Measurements from ENCODE around the gene ZNF568.
A peak's percentile ranks its signal among the peaks of the same experiment; 100 is the strongest.

ZNF568 gene

DNA sequence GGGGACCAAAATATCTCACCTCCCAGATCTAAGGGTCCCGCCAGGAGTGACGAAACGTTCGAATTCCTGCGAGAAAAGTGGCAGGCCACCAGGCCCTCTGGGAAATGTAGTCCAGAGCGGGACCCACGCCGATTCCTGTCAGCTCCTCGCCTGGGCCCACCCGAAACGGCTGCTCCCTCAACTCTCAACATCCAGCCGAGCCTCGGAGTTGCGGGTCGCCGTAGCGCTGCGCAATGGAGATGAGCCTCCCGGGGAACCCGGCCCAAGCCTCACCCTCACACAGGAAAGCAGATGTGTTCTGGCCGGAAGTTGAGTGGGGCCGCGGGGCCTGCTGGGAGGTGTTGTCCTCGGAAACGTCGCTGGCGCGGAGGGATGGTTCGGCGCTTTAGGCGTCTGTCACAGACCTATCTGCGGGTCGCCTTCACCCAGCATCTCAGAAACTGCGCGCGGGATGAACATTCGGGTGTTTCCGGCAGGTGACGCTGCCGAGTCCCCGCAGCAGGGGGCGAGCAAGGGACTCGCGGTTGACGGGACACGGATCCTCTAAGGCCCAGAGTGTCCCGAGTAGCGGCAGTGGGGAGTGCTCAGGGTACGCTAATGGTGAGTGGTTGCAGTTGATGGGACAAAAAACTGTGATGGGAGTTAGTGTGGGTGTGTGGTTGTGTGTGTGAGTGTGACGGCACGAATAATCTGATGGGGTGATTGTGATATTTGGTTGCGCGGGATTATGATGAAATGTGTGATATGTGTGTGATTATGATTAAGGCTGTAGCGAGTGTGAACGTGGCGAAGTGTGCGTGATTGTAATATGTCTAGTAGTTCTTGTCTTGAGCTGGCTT is at the start of gene ZNF568, which contains the start of gene ZNF829:
Gene ZNF568, plus strand, starts transcription at position 341 of the 839 bp plus-strand sequence. CDS start 6,439 bp downstream, outside the sequence.
Gene ZNF829, minus strand, starts transcription at position 300 of the 839 bp plus-strand sequence. CDS start 1,124 bp downstream, outside the sequence.
- H3K4me1 Mint-ChIP-seq: peaks cover 15 to 24% of the 10 kb centered on the region in 2 donors
- peaks cover 33 to 54% of the 10 kb centered on the region in 2 donors for H3K36me3 Mint-ChIP-seq
- no peaks in the 10 kb centered on the region for H3K27me3 Mint-ChIP-seq
- ATAC-seq (replicated peaks): peak; percentile 97 to 98
- peak; percentile 94 for DNase-seq
- peak within 1 kb of the TSS; percentile 92 for H3K4me3 Mint-ChIP-seq
- H3K9me3 Mint-ChIP-seq: peaks cover 6 to 8% of the 10 kb centered on the region in 2 donors
- peak within 1 kb of the TSS; percentile 96 for H3K27ac Mint-ChIP-seq

GRCh38 chr19:36876993-36877938 is 38.9 kb upstream of the ZNF568 start:
- Mint-ChIP-seq H3K4me1 (no peaks in the 10 kb centered on the region), H3K27ac (no peak overlapping the region), H3K27me3 (no peaks in the 10 kb centered on the region), H3K4me3 (no peak overlapping the region), H3K36me3 (peaks cover 54 to 72% of the 10 kb centered on the region in 2 donors), H3K9me3 (peaks cover 28 to 34% of the 10 kb centered on the region in 2 donors)
- ATAC-seq (replicated peaks): no peak
- no peak for DNase-seq

DNA sequence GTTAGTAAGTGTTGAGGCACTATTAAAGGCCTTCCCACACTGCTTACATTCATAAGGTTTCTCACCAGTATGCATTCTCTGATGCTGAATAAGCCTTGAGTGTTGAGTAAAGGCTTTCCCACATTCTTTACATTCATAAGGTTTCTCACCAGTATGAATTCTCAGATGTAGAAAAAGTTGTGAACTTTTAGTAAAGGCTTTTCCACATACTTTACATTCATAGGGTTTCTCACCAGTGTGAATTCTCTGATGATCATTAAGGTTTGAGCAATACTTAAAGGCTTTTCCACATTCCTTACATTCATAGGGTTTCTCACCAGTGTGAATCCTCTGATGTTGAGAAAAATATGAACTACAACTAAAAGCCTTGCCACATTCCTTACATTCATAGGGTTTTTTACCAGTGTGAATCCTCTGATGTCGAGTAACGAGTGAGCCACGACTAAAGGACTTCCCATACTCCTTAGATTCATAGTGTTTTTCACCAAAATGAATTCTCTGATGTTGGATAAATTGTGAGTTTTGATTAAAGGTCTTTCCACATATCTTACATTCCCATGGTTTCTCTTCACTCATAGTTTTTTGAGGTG is 24.3 kb upstream of the ZNF568 start:
- Mint-ChIP-seq H3K27ac (no peak overlapping the region), H3K4me1 (no peaks in the 10 kb centered on the region), H3K9me3 (peaks cover 47 to 54% of the 10 kb centered on the region in 2 donors), H3K27me3 (no peaks in the 10 kb centered on the region), H3K36me3 (peaks cover 75 to 86% of the 10 kb centered on the region in 2 donors), H3K4me3 (no peak overlapping the region)
- DNase-seq (no peak), ATAC-seq (replicated peaks) (no peak)

DNA sequence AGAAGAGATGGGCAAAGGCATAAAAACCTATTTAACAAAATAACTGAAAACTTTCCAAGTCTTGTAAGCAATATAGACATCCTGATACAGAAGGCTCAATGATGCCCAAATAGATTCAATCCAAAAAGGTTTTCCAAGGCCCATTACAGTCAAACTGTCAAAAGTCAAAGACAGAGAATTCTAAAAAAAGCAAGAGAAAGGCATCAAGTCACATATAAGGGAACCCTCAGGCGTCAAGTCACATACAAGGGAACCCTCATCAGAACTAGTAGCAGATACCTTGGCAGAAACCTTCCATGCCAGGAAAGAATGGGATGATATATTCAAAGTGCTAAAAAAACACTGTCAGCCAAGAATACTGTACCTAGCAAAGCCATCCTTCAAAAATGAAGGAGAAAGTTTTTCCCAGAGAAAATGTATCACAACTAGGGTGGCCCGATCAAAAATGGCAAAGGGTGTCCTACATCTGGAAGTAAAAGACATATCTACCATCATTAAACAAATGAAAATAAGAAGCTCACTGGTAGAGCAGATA is 21.2 kb upstream of the ZNF568 start:
- peaks cover 53 to 58% of the 10 kb centered on the region in 2 donors for H3K9me3 Mint-ChIP-seq
- no peaks in the 10 kb centered on the region for H3K4me1 Mint-ChIP-seq
- no peak overlapping the region for H3K27ac Mint-ChIP-seq
- DNase-seq (no peak), ATAC-seq (replicated peaks) (no peak)
- H3K4me3 Mint-ChIP-seq: no peak overlapping the region
- peaks cover 85 to 91% of the 10 kb centered on the region in 2 donors for H3K36me3 Mint-ChIP-seq
- H3K27me3 Mint-ChIP-seq: no peaks in the 10 kb centered on the region

GRCh38 chr19:36898422-36898821 is 17.7 kb upstream of the ZNF568 start:
- no peak for DNase-seq
- H3K27me3 Mint-ChIP-seq: no peaks in the 10 kb centered on the region
- no peak overlapping the region for H3K27ac Mint-ChIP-seq
- H3K9me3 Mint-ChIP-seq: peaks cover 39 to 44% of the 10 kb centered on the region in 2 donors
- no peak for ATAC-seq (replicated peaks)
- no peak overlapping the region for H3K4me3 Mint-ChIP-seq
- no peaks in the 10 kb centered on the region for H3K4me1 Mint-ChIP-seq
- H3K36me3 Mint-ChIP-seq: peaks cover 86 to 95% of the 10 kb centered on the region in 2 donors

GRCh38 chr19:36916991-36917390 is 859 bp downstream of the ZNF568 start:
- DNase-seq (no peak), ATAC-seq (replicated peaks) (no peak)
- peak overlapping the region; percentile 96 for H3K27ac Mint-ChIP-seq
- peaks cover 33 to 53% of the 10 kb centered on the region in 2 donors for H3K36me3 Mint-ChIP-seq
- peaks cover 15 to 24% of the 10 kb centered on the region in 2 donors for H3K4me1 Mint-ChIP-seq
- no peaks in the 10 kb centered on the region for H3K27me3 Mint-ChIP-seq
- peaks cover 6 to 8% of the 10 kb centered on the region in 2 donors for H3K9me3 Mint-ChIP-seq
- peak overlapping the region; percentile 92 for H3K4me3 Mint-ChIP-seq

DNA sequence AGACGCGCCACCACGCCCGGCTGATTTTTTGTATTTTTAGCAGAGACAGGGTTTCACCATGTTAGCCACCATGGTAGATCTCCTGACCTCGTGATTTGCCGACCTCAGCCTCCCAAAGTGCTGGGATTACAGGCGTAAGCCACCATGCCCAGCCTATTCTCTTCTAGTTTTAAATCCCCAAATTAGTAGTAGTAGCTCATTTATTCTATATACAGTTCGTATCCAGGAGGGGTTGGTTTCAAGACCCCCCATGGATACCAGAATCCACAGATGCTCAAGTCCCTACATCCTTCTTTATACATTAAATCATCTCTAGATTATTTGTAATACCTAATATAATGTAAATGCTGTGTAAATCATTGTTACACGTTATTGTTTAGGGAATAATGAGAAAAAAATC is 2.0 kb downstream of the ZNF568 start:
- DNase-seq: no peak
- no peak overlapping the region for H3K27ac Mint-ChIP-seq
- H3K36me3 Mint-ChIP-seq: peaks cover 39 to 60% of the 10 kb centered on the region in 2 donors
- peaks cover 8 to 10% of the 10 kb centered on the region in 2 donors for H3K9me3 Mint-ChIP-seq
- H3K27me3 Mint-ChIP-seq: no peaks in the 10 kb centered on the region
- no peak overlapping the region for H3K4me3 Mint-ChIP-seq
- H3K4me1 Mint-ChIP-seq: peaks cover 15 to 24% of the 10 kb centered on the region in 2 donors
- no peak for ATAC-seq (replicated peaks)

DNA sequence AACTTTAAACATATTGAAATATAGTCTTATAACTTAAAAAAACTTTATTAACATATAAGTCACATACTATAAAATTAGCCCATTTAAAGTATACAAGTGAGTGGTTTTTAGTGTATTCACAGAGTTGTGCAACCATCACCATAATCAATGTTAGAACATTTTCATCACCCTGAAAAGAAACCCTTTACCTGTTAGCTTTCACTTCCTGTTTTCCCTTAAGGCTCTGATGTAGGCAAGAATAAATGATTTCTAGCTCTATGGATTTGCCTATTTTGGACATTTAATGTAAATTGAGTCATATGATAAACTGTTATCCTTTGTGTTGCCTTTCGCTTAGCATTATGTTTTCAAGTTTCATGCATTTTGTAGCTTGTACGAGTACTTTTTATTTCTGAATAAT is 15.6 kb downstream of the ZNF568 start:
- Mint-ChIP-seq H3K27ac (no peak overlapping the region), H3K4me3 (no peak overlapping the region), H3K36me3 (peaks cover 49 to 66% of the 10 kb centered on the region in 2 donors), H3K27me3 (no peaks in the 10 kb centered on the region), H3K9me3 (peaks cover 14 to 19% of the 10 kb centered on the region in 2 donors), H3K4me1 (no peaks in the 10 kb centered on the region)
- ATAC-seq (replicated peaks) (no peak), DNase-seq (no peak)

- Mint-ChIP-seq H3K4me3 (no peak overlapping the region), H3K36me3 (peaks cover 68 to 81% of the 10 kb centered on the region in 2 donors), H3K4me1 (peaks cover 0 to 2% of the 10 kb centered on the region in 2 donors)
Observed at GRCh38 chr19:36939153-36939552, 23.0 kb downstream of the ZNF568 start.

DNA sequence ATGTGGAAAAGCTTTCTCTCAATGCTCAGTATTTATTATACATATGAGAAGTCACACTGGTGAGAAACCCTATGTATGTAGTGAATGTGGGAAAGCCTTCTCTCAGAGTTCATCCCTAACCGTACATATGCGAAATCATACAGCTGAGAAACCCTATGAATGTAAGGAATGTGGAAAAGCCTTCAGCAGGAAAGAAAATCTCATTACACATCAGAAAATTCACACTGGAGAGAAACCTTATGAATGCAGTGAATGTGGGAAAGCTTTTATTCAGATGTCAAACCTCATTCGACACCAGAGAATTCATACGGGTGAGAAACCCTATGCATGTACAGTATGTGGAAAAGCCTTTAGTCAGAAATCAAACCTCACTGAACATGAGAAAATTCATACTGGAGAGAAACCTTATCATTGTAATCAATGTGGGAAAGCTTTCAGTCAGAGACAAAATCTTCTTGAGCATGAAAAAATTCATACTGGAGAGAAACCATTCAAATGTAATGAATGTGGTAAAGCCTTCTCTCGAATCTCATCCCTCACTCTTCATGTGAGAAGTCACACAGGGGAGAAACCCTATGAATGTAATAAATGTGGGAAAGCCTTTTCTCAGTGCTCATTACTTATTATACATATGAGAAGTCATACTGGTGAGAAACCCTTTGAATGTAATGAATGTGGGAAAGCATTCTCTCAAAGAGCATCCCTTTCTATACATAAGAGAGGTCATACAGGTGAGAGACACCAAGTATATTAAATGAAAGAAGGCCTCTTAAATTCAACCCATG is 34.4 kb downstream of the ZNF568 start:
- no peak overlapping the region for H3K27ac Mint-ChIP-seq
- no peak overlapping the region for H3K4me3 Mint-ChIP-seq
- peaks cover 0 to 2% of the 10 kb centered on the region in 2 donors for H3K4me1 Mint-ChIP-seq
- H3K9me3 Mint-ChIP-seq: peaks cover 23 to 27% of the 10 kb centered on the region in 2 donors
- DNase-seq (no peak), ATAC-seq (replicated peaks) (no peak)
- H3K27me3 Mint-ChIP-seq: no peaks in the 10 kb centered on the region
- H3K36me3 Mint-ChIP-seq: peaks cover 54 to 65% of the 10 kb centered on the region in 2 donors

More at GRCh38 chr19:36939153-36939552, 23.0 kb downstream of the ZNF568 start:
- Mint-ChIP-seq H3K27me3 (no peaks in the 10 kb centered on the region), H3K9me3 (peaks cover 17 to 19% of the 10 kb centered on the region in 2 donors), H3K27ac (no peak overlapping the region)
- no peak for ATAC-seq (replicated peaks)
- DNase-seq: no peak

- H3K4me3 Mint-ChIP-seq: no peak overlapping the region
- H3K4me1 Mint-ChIP-seq: no peaks in the 10 kb centered on the region
- H3K36me3 Mint-ChIP-seq: peaks cover 23 to 47% of the 10 kb centered on the region in 2 donors
- H3K27me3 Mint-ChIP-seq: no peaks in the 10 kb centered on the region
- DNase-seq: no peak
- no peak overlapping the region for H3K27ac Mint-ChIP-seq
- ATAC-seq (replicated peaks): no peak
- peaks cover 15 to 24% of the 10 kb centered on the region in 2 donors for H3K9me3 Mint-ChIP-seq
Observed at GRCh38 chr19:36962346-36962745, 46.2 kb downstream of the ZNF568 start.

- Mint-ChIP-seq H3K9me3 (peaks cover 15 to 21% of the 10 kb centered on the region in 2 donors), H3K27ac (no peak overlapping the region), H3K36me3 (peaks cover 25 to 49% of the 10 kb centered on the region in 2 donors), H3K4me1 (no peaks in the 10 kb centered on the region), H3K27me3 (no peaks in the 10 kb centered on the region), H3K4me3 (no peak overlapping the region)
- ATAC-seq (replicated peaks): no peak
- DNase-seq: no peak
Observed at GRCh38 chr19:36963280-36963679, 47.1 kb downstream of the ZNF568 start.

DNA sequence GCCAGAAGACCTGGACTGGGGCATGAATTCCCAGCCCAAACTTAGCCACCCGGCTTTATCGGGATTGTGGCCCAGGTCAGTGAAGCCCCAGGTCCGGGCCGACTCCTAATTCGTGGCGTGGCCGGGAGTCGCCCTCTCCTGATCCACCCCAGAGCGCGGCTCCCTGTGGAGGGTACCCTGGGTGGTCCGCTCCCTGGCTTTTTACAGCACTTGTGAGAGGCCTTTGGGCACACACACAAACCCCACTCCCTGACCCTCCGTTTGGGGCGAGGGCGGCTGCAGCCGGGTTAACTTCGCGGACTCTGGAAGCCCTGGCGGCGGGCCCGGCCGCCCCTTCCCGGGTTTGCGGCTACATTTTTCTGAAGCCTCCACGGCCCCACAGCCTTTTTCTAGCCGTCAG is 56.4 kb downstream of the ZNF568 start:
- DNase-seq (no peak), ATAC-seq (replicated peaks) (peak in 1 of 2 donors; percentile 0)
- Mint-ChIP-seq H3K36me3 (peaks cover 16 to 28% of the 10 kb centered on the region in 2 donors), H3K4me1 (peaks cover 12 to 23% of the 10 kb centered on the region in 2 donors), H3K27me3 (no peaks in the 10 kb centered on the region), H3K27ac (peak overlapping the region; percentile 98), H3K4me3 (peak overlapping the region; percentile 92), H3K9me3 (peaks cover 0 to 3% of the 10 kb centered on the region in 2 donors)
